DOHH2 (cell line): Measurements from ENCODE around the gene OR52D1.

Experiments
- EZH2phosphoT487 ChIP-seq: fragments of 200-600 bp; sonication (generic); IDR thresholded peaks from 2 replicates; pipeline ENCODE4 v1.6.1; 2017; ENCODE audit warnings: borderline replicate concordance, mild to moderate bottlenecking, antibody characterized with exemption, low read length, moderate library complexity, mixed read lengths
- TF ChIP-seq, protein P1 (sequence below): fragments of 200-600 bp; sonication (generic); IDR thresholded peaks from one replicate; pipeline ENCODE4 v1.5.1; 2014; ENCODE audit warnings: antibody characterized with exemption, mild to moderate bottlenecking, low read depth, low read length; ENCODE audit not compliant: poor library complexity, severe bottlenecking

- TF ChIP-seq, protein P1, sequence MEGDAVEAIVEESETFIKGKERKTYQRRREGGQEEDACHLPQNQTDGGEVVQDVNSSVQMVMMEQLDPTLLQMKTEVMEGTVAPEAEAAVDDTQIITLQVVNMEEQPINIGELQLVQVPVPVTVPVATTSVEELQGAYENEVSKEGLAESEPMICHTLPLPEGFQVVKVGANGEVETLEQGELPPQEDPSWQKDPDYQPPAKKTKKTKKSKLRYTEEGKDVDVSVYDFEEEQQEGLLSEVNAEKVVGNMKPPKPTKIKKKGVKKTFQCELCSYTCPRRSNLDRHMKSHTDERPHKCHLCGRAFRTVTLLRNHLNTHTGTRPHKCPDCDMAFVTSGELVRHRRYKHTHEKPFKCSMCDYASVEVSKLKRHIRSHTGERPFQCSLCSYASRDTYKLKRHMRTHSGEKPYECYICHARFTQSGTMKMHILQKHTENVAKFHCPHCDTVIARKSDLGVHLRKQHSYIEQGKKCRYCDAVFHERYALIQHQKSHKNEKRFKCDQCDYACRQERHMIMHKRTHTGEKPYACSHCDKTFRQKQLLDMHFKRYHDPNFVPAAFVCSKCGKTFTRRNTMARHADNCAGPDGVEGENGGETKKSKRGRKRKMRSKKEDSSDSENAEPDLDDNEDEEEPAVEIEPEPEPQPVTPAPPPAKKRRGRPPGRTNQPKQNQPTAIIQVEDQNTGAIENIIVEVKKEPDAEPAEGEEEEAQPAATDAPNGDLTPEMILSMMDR, result no peak
- no peak for TF ChIP-seq EZH2phosphoT487
These were observed at the start of gene OR52D1 for GRCh38 chr11:5488385-5488784.
